Esophagus muscularis mucosa (tissue), 4 donors: ENCODE results near the gene PNISR. TPM values are rescaled to one million over a fixed set of nuclear protein-coding genes. Genes with fewer than 3 reads are reported as not detected.

Experiments used
- DNase-seq: peaks from one replicate; pipeline ENCODE4 v3.0.0-alpha.2; 2017; ENCODE audit errors: extremely low spot score
- H3K27ac ChIP-seq, 4 donors: fragments of 200-600 bp; sonication (generic); replicated peaks in 1 of 4; 1 replicate in 3 of 4; 2 replicates in 1 of 4; pipeline ENCODE4 v1.5.1; 2016 to 2019; ENCODE audit warnings: mild to moderate bottlenecking in 1 of 4
- H3K27me3 ChIP-seq, 4 donors: fragments of 200-600 bp; sonication (generic); one replicate each; pipeline versions ENCODE4 v1.5.1 to v1.6.0; 2016 to 2019
- H3K36me3 ChIP-seq, 4 donors: fragments of 200-600 bp; sonication (generic); one replicate each; pipeline ENCODE4 v1.5.1; 2016 to 2019
- H3K4me1 ChIP-seq, 4 donors: fragments of 200-600 bp; sonication (generic); one replicate each; pipeline ENCODE4 v1.5.1; 2016 to 2019
- H3K4me3 ChIP-seq, 4 donors: fragments of 200-600 bp; sonication (generic); 1 replicate in 2 of 4; 2 replicates in 2 of 4; pipeline ENCODE4 v1.5.1; 2016 to 2019; ENCODE audit warnings: mild to moderate bottlenecking in 4 of 4, moderate library complexity in 1 of 4
- H3K9me3 ChIP-seq, 4 donors: fragments of 200-600 bp; sonication (generic); 1 replicate in 3 of 4; 2 replicates in 1 of 4; pipeline ENCODE4 v1.5.1; 2016 to 2019
- EP300 ChIP-seq: sonication (generic); formaldehyde crosslinking; IDR thresholded peaks from one replicate; pipeline ENCODE4 v1.6.1; 2017; ENCODE audit warnings: antibody characterized with exemption
- POLR2A ChIP-seq: fragments of 450-650 bp; IDR thresholded peaks from one replicate; pipeline ENCODE4 v1.6.1; 2017; ENCODE audit warnings: antibody characterized with exemption, moderate library complexity, mild to moderate bottlenecking, low read depth
- POLR2AphosphoS5 ChIP-seq, 2 donors: sonication (generic); formaldehyde crosslinking; IDR thresholded peaks; one replicate each; pipeline ENCODE4 v1.6.1; 2017; ENCODE audit warnings: antibody characterized with exemption in 2 of 2
- WGBS: methylation state at CpG from one replicate; pipeline ENCODE4 v1.1.5; 2018; 5-methylcytosine and 5-hydroxymethylcytosine counted together
- intact Hi-C: fragments of 100-400 bp; cut with DNase I; formaldehyde crosslinking; loops from one replicate; pipeline ENCODE4 v1.15.1; 2023
- total RNA-seq, 4 donors: library from RNA; depleted of rRNA; stranded (reverse); fragments of >200 nt; gene quantifications; one replicate each; pipeline versions ENCODE4 v1.1.0 to v1.2.1, GENCODE V29; 2016
- TF ChIP-seq, protein P1 (sequence below), 3 experiments: fragments of 200-600 bp in 2 of 3; fragments of 450-650 bp in 1 of 3; sonication (generic) in 2 of 3; IDR thresholded peaks; one replicate each; pipeline ENCODE4 v1.5.1; 2017 to 2019; ENCODE audit warnings: antibody characterized with exemption in 3 of 3, mild to moderate bottlenecking in 2 of 3, moderate library complexity in 1 of 3

Gene PNISR
- total RNA-seq, 4 donors from 2014 or later, result 45.6 to 115 (median 57.4) TPM

- no peak overlapping the region for H3K4me3 ChIP-seq
- intact Hi-C loops, result no loop called here
- 83% methylated on average over 2 of the region's 2 CpGs for WGBS
Measured at GRCh38 chr6:99458319-99458718, 33.2 kb upstream of the PNISR start.

GRCh38 chr6:99446076-99446475 is 21.0 kb upstream of the PNISR start:
- H3K4me1 ChIP-seq, result no peaks in the 10 kb centered on the region
- DNase-seq, result no peak
- intact Hi-C loops, result no loop called here
- no peak overlapping the region for H3K27ac ChIP-seq
- no peaks in the 10 kb centered on the region for H3K9me3 ChIP-seq
- 86% methylated on average over 4 of the region's 4 CpGs for WGBS
- no peaks in the 10 kb centered on the region for H3K27me3 ChIP-seq
- H3K4me3 ChIP-seq, result no peak overlapping the region
- TF ChIP-seq POLR2AphosphoS5 (IDR thresholded peaks at IDR 0.05) (no peak), POLR2A (no peak), EP300 (no peak)
- TF ChIP-seq, protein P1, sequence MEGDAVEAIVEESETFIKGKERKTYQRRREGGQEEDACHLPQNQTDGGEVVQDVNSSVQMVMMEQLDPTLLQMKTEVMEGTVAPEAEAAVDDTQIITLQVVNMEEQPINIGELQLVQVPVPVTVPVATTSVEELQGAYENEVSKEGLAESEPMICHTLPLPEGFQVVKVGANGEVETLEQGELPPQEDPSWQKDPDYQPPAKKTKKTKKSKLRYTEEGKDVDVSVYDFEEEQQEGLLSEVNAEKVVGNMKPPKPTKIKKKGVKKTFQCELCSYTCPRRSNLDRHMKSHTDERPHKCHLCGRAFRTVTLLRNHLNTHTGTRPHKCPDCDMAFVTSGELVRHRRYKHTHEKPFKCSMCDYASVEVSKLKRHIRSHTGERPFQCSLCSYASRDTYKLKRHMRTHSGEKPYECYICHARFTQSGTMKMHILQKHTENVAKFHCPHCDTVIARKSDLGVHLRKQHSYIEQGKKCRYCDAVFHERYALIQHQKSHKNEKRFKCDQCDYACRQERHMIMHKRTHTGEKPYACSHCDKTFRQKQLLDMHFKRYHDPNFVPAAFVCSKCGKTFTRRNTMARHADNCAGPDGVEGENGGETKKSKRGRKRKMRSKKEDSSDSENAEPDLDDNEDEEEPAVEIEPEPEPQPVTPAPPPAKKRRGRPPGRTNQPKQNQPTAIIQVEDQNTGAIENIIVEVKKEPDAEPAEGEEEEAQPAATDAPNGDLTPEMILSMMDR (IDR thresholded peaks at IDR 0.05), result no peak
- peaks cover 0 to 19% (median 11%) of the 10 kb centered on the region in 4 donors for H3K36me3 ChIP-seq

More at GRCh38 chr6:99458319-99458718, 33.2 kb upstream of the PNISR start:
- TF ChIP-seq, protein P1 (IDR thresholded peaks at IDR 0.05), result peak in 1 of 3 experiments; percentile 10
- TF ChIP-seq POLR2AphosphoS5 (IDR thresholded peaks at IDR 0.05), result no peak
- H3K27me3 ChIP-seq, result no peaks in the 10 kb centered on the region
- H3K27ac ChIP-seq, result no peak overlapping the region
- H3K9me3 ChIP-seq, result peaks cover 0 to 5% (median 0%) of the 10 kb centered on the region in 4 donors
- no peaks in the 10 kb centered on the region for H3K4me1 ChIP-seq
- peaks cover 0 to 11% (median 5%) of the 10 kb centered on the region in 4 donors for H3K36me3 ChIP-seq
- DNase-seq, result no peak

GRCh38 chr6:99434702-99435530 is 9.8 kb upstream of the PNISR start:
- no peak for TF ChIP-seq POLR2A
- TF ChIP-seq, protein P1 (IDR thresholded peaks at IDR 0.05), result peak; percentile 66 to 81 (median 69)
- Histone ChIP-seq H3K27me3 (no peaks in the 10 kb centered on the region), H3K27ac (no peak overlapping the region), H3K36me3 (peaks cover 0 to 27% (median 12%) of the 10 kb centered on the region in 4 donors), H3K4me1 (peaks cover 0 to 6% (median 3%) of the 10 kb centered on the region in 4 donors), H3K9me3 (no peaks in the 10 kb centered on the region), H3K4me3 (no peak overlapping the region)
- WGBS, result 5% methylated on average over 3 of the region's 3 CpGs
- no peak for DNase-seq
- intact Hi-C loops, result no loop called here

- intact Hi-C loops, result no loop called here
- Histone ChIP-seq H3K9me3 (no peaks in the 10 kb centered on the region), H3K36me3 (peaks cover 0 to 27% (median 12%) of the 10 kb centered on the region in 4 donors), H3K27ac (no peak overlapping the region), H3K4me3 (no peak overlapping the region), H3K27me3 (no peaks in the 10 kb centered on the region), H3K4me1 (peaks cover 1 to 8% (median 4%) of the 10 kb centered on the region in 4 donors)
- TF ChIP-seq POLR2AphosphoS5 (IDR thresholded peaks at IDR 0.05) (no peak), POLR2A (no peak), EP300 (no peak)
- TF ChIP-seq, protein P1 (IDR thresholded peaks at IDR 0.05), result no peak
- 93% methylated on average over 2 of the region's 2 CpGs for WGBS
- DNase-seq, result no peak
Measured at GRCh38 chr6:99432877-99433276, 7.8 kb upstream of the PNISR start.
